ENCODE measurements around the gene VCL. TPM values are rescaled to one million over a fixed set of nuclear protein-coding genes. Genes with fewer than 3 reads are reported as not detected.

The VCL gene
- total RNA-seq, 1 experiment from 2014 or later: 92.2 TPM

GRCh38 chr10:74078037-74078436 is 80.1 kb downstream of the VCL start:
- no peak for TF ChIP-seq CTCF (IDR thresholded peaks at IDR 0.05; ENCODE audit: insufficient read depth in 1 of 2, low read depth in 1 of 2, low read length in 1 of 2, severe bottlenecking in 1 of 2, unreplicated experiment in 1 of 2)
- Mint-ChIP-seq H3K4me1 (ENCODE audit: low read depth, unreplicated experiment) (peaks cover 6% of the 10 kb centered on the region), H3K4me3 (ENCODE audit: unreplicated experiment) (no peak overlapping the region), H3K27me3 (ENCODE audit: insufficient read depth, unreplicated experiment) (no peaks in the 10 kb centered on the region), H3K27ac (ENCODE audit: unreplicated experiment) (no peak overlapping the region), H3K36me3 (ENCODE audit: insufficient read depth, unreplicated experiment) (peaks cover 44% of the 10 kb centered on the region), H3K9me3 (ENCODE audit: unreplicated experiment) (no peaks in the 10 kb centered on the region)
- ChIA-PET CTCF (no interaction called here), POLR2A (no interaction called here)
- no peaks in the 10 kb centered on the region for H3K27me3 ChIP-seq (replicated peaks; ENCODE audit: control insufficient read depth, insufficient read depth, low read length)
- no peaks in the 10 kb centered on the region for H3K36me3 ChIP-seq (ENCODE audit: control insufficient read depth, insufficient read depth, low read length)
- intact Hi-C loops (cut with micrococcal nuclease; ENCODE audit: unreplicated experiment): no loop called here
- no peaks in the 10 kb centered on the region for H3K9me3 ChIP-seq
- no TSS peak for BruUV-seq (replicated peaks)
- H3K4me3 ChIP-seq (ENCODE audit: low read depth, low read length): no peak overlapping the region
- H3K4me1 ChIP-seq: peaks cover 19% of the 10 kb centered on the region
- no peak for DNase-seq

GRCh38 chr10:74079028-74079935 is 81.4 kb downstream of the VCL start:
- H3K27me3 Mint-ChIP-seq (ENCODE audit: insufficient read depth, unreplicated experiment): no peaks in the 10 kb centered on the region
- BruUV-seq (replicated peaks): no TSS peak
- peaks cover 37% of the 10 kb centered on the region for H3K36me3 Mint-ChIP-seq (ENCODE audit: insufficient read depth, unreplicated experiment)
- H3K4me1 Mint-ChIP-seq (ENCODE audit: low read depth, unreplicated experiment): peaks cover 6% of the 10 kb centered on the region
- Histone ChIP-seq H3K4me3 (ENCODE audit: low read depth, low read length) (no peak overlapping the region), H3K4me1 (peaks cover 19% of the 10 kb centered on the region), H3K9me3 (no peaks in the 10 kb centered on the region), H3K36me3 (ENCODE audit: control insufficient read depth, insufficient read depth, low read length) (no peaks in the 10 kb centered on the region), H3K27me3 (replicated peaks; ENCODE audit: control insufficient read depth, insufficient read depth, low read length) (no peaks in the 10 kb centered on the region)
- no peak for DNase-seq
- CTCF ChIA-PET: no interaction called here
- no peak overlapping the region for H3K27ac Mint-ChIP-seq (ENCODE audit: unreplicated experiment)
- TF ChIP-seq CTCF (IDR thresholded peaks at IDR 0.05; ENCODE audit: insufficient read depth in 1 of 2, low read depth in 1 of 2, low read length in 1 of 2, severe bottlenecking in 1 of 2, unreplicated experiment in 1 of 2): no peak
- POLR2A ChIA-PET: interaction anchor here (0.7 kb wide), 1 partner anchor 19 kb away, joined by 3 read pairs; no protein-coding TSS in a partner anchor
- intact Hi-C loops (cut with micrococcal nuclease; ENCODE audit: unreplicated experiment): no loop called here
- H3K9me3 Mint-ChIP-seq (ENCODE audit: unreplicated experiment): no peaks in the 10 kb centered on the region
- no peak overlapping the region for H3K4me3 Mint-ChIP-seq (ENCODE audit: unreplicated experiment)

GRCh38 chr10:74079936-74080590 is 82.1 kb downstream of the VCL start:
- H3K27ac Mint-ChIP-seq (ENCODE audit: unreplicated experiment): no peak overlapping the region
- TF ChIP-seq CTCF (IDR thresholded peaks at IDR 0.05; ENCODE audit: insufficient read depth in 1 of 2, low read depth in 1 of 2, low read length in 1 of 2, severe bottlenecking in 1 of 2, unreplicated experiment in 1 of 2): no peak
- no peak overlapping the region for H3K4me3 Mint-ChIP-seq (ENCODE audit: unreplicated experiment)
- H3K4me1 ChIP-seq: peaks cover 19% of the 10 kb centered on the region
- no peak for DNase-seq
- peaks cover 6% of the 10 kb centered on the region for H3K4me1 Mint-ChIP-seq (ENCODE audit: low read depth, unreplicated experiment)
- H3K9me3 ChIP-seq: no peaks in the 10 kb centered on the region
- H3K27me3 Mint-ChIP-seq (ENCODE audit: insufficient read depth, unreplicated experiment): no peaks in the 10 kb centered on the region
- no peaks in the 10 kb centered on the region for H3K27me3 ChIP-seq (replicated peaks; ENCODE audit: control insufficient read depth, insufficient read depth, low read length)
- H3K36me3 ChIP-seq (ENCODE audit: control insufficient read depth, insufficient read depth, low read length): no peaks in the 10 kb centered on the region
- H3K4me3 ChIP-seq (ENCODE audit: low read depth, low read length): no peak overlapping the region
- peaks cover 37% of the 10 kb centered on the region for H3K36me3 Mint-ChIP-seq (ENCODE audit: insufficient read depth, unreplicated experiment)
- no TSS peak for BruUV-seq (replicated peaks)
- intact Hi-C loops (cut with micrococcal nuclease; ENCODE audit: unreplicated experiment): loop anchor here (5.0 kb wide), 1 partner anchor 83 kb away; the partner anchor contains the start of gene VCL
- ChIA-PET POLR2A (no interaction called here), CTCF (interaction anchor here (1.0 kb wide), 1 partner anchor 229 kb away, joined by 3 read pairs; no protein-coding TSS in a partner anchor)
- H3K9me3 Mint-ChIP-seq (ENCODE audit: unreplicated experiment): no peaks in the 10 kb centered on the region
